ENCODE data around the gene CASR.
"Not testable (repeated sequence)": the region's sequence is repeated elsewhere in the genome, so short reads cannot be mapped to it uniquely, and the experiment has no call there.

CASR gene

GRCh38 chr3:122183521-122183892 is at the start of gene CASR:
Gene CASR (plus strand): TSS chr3:122183668. CDS start chr3:122254190, 70,522 bp downstream.
- DNase-seq, result peak in 1 of 56 donors; percentile 1

GRCh38 chr3:122146466-122146865 is 37.0 kb upstream of the CASR start:
- DNase-seq, result no peak

GRCh38 chr3:122148941-122149627 is 34.4 kb upstream of the CASR start:
- DNase-seq, result no peak

GRCh38 chr3:122151480-122151879 is 32.0 kb upstream of the CASR start:
- DNase-seq, result no peak

GRCh38 chr3:122164983-122165382 is 18.5 kb upstream of the CASR start:
- not testable (repeated sequence) for DNase-seq

- DNase-seq, result no peak
Observed at GRCh38 chr3:122167630-122168029, 15.8 kb upstream of the CASR start.

- no peak for DNase-seq
Observed at GRCh38 chr3:122168044-122168443, 15.4 kb upstream of the CASR start.

- no peak for DNase-seq
Observed at GRCh38 chr3:122169911-122170310, 13.6 kb upstream of the CASR start.

- not testable (repeated sequence) for DNase-seq
Observed at GRCh38 chr3:122171361-122171760, 12.1 kb upstream of the CASR start.

- DNase-seq, result no peak
Observed at GRCh38 chr3:122178711-122179110, 4.8 kb upstream of the CASR start.

GRCh38 chr3:122183893-122184590 is 574 bp downstream of the CASR start:
- no peak for DNase-seq

GRCh38 chr3:122184591-122184929 is 1.1 kb downstream of the CASR start:
- no peak for DNase-seq

- DNase-seq, result no peak
Observed at GRCh38 chr3:122186372-122186771, 2.9 kb downstream of the CASR start.

GRCh38 chr3:122188737-122189136 is 5.3 kb downstream of the CASR start:
- no peak for DNase-seq

GRCh38 chr3:122189357-122189756 is 5.9 kb downstream of the CASR start:
- DNase-seq, result no peak

GRCh38 chr3:122190525-122190924 is 7.1 kb downstream of the CASR start:
- DNase-seq, result no peak

GRCh38 chr3:122198966-122199365 is 15.5 kb downstream of the CASR start:
- DNase-seq, result no peak

- no peak for DNase-seq
Observed at GRCh38 chr3:122199552-122199951, 16.1 kb downstream of the CASR start.

GRCh38 chr3:122200661-122201060 is 17.2 kb downstream of the CASR start:
- no peak for DNase-seq

GRCh38 chr3:122201476-122201875 is 18.0 kb downstream of the CASR start:
- not testable (repeated sequence) for DNase-seq

- DNase-seq, result no peak
Observed at GRCh38 chr3:122208579-122208978, 25.1 kb downstream of the CASR start.

- DNase-seq, result no peak
Observed at GRCh38 chr3:122213650-122214049, 30.2 kb downstream of the CASR start.

- DNase-seq, result no peak
Observed at GRCh38 chr3:122214711-122215110, 31.2 kb downstream of the CASR start.
